Measurements from ENCODE around the gene NXT1.
"Not testable (repeated sequence)": the region's sequence is repeated elsewhere in the genome, so short reads cannot be mapped to it uniquely, and the experiment has no call there.

NXT1 gene

GRCh38 chr20:23350196-23350903, at the start of gene NXT1:
NXT1 (plus strand) TSS chr20:23350791; CDS start chr20:23354042, 3,251 bp downstream.
- H3K4me1 ChIP-seq (ENCODE audit: control insufficient read depth, insufficient read depth, low read length): peaks cover 20% of the 10 kb centered on the region
- peak within 1 kb of the TSS; percentile 98 for H3K4me3 ChIP-seq (ENCODE audit: low read depth, low read length)
- no peaks in the 10 kb centered on the region for H3K27me3 ChIP-seq (ENCODE audit: control insufficient read depth, insufficient read depth, low read length)
- H3K9ac ChIP-seq (ENCODE audit: low read depth, low read length): peak within 1 kb of the TSS; percentile 68
- H3K36me3 ChIP-seq (ENCODE audit: control insufficient read depth, insufficient read depth, low read length): peaks cover 19% of the 10 kb centered on the region
- no peaks in the 10 kb centered on the region for H3K9me3 ChIP-seq (ENCODE audit: control insufficient read depth, insufficient read depth, low read length)
- peak within 1 kb of the TSS; percentile 95 for H3K27ac ChIP-seq (ENCODE audit: low read depth, low read length)

- Histone ChIP-seq H3K4me3 (ENCODE audit: low read depth, low read length) (no peak overlapping the region), H3K27me3 (ENCODE audit: control insufficient read depth, insufficient read depth, low read length) (no peaks in the 10 kb centered on the region), H3K27ac (ENCODE audit: low read depth, low read length) (no peak overlapping the region), H3K4me1 (ENCODE audit: control insufficient read depth, insufficient read depth, low read length) (no peaks in the 10 kb centered on the region), H3K9me3 (ENCODE audit: control insufficient read depth, insufficient read depth, low read length) (no peaks in the 10 kb centered on the region), H3K9ac (ENCODE audit: low read depth, low read length) (no peak overlapping the region), H3K36me3 (ENCODE audit: control insufficient read depth, insufficient read depth, low read length) (no peaks in the 10 kb centered on the region)
These were observed 49.0 kb upstream of the NXT1 start for GRCh38 chr20:23301436-23302050.

DNA sequence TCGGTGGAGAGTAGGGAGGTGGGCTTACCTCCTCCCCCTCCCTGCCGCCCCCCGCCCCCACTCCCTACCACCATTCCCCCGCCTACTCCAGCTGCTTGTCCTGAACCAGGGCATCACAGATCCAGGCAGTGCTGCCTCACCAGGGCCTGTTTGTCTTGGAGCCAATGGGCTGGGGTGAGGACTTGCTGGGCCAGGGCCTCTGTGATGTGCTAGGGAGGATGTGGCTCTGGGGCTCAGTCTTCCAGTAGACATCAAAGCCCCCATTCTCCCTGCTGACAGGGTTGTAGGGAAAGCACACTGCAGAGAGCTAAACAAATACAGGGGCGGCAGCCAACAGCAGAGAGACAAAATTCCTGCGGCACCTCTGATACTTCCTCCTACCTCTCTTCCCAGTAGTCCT, 48.2 kb upstream of the NXT1 start:
- H3K9me3 ChIP-seq (ENCODE audit: control insufficient read depth, insufficient read depth, low read length): no peaks in the 10 kb centered on the region
- H3K27me3 ChIP-seq (ENCODE audit: control insufficient read depth, insufficient read depth, low read length): no peaks in the 10 kb centered on the region
- H3K27ac ChIP-seq (ENCODE audit: low read depth, low read length): no peak overlapping the region
- H3K4me1 ChIP-seq (ENCODE audit: control insufficient read depth, insufficient read depth, low read length): no peaks in the 10 kb centered on the region
- no peak overlapping the region for H3K9ac ChIP-seq (ENCODE audit: low read depth, low read length)
- no peak overlapping the region for H3K4me3 ChIP-seq (ENCODE audit: low read depth, low read length)
- no peaks in the 10 kb centered on the region for H3K36me3 ChIP-seq (ENCODE audit: control insufficient read depth, insufficient read depth, low read length)

DNA sequence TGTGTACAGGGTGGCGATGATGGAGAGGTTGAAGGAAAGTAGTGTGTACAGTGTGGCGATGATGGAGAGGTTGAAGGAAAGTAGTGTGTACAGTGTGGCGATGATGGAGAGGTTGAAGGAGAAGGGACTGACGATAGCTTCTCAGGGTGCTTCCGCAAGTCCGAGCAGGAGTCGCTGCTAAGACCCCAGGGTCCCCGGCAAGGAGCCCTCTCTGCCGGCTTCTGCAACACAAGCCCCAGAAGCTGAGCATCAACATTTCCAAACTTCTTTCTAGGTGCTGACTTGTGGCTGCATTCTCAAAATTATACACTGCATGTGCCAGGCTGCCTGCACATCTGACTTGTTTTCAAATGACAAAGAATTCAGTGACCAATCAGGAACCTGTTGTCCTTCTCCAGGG, 47.8 kb upstream of the NXT1 start:
- no peaks in the 10 kb centered on the region for H3K36me3 ChIP-seq (ENCODE audit: control insufficient read depth, insufficient read depth, low read length)
- H3K9ac ChIP-seq (ENCODE audit: low read depth, low read length): no peak overlapping the region
- H3K4me1 ChIP-seq (ENCODE audit: control insufficient read depth, insufficient read depth, low read length): no peaks in the 10 kb centered on the region
- no peaks in the 10 kb centered on the region for H3K9me3 ChIP-seq (ENCODE audit: control insufficient read depth, insufficient read depth, low read length)
- no peaks in the 10 kb centered on the region for H3K27me3 ChIP-seq (ENCODE audit: control insufficient read depth, insufficient read depth, low read length)
- H3K4me3 ChIP-seq (ENCODE audit: low read depth, low read length): no peak overlapping the region
- no peak overlapping the region for H3K27ac ChIP-seq (ENCODE audit: low read depth, low read length)

DNA sequence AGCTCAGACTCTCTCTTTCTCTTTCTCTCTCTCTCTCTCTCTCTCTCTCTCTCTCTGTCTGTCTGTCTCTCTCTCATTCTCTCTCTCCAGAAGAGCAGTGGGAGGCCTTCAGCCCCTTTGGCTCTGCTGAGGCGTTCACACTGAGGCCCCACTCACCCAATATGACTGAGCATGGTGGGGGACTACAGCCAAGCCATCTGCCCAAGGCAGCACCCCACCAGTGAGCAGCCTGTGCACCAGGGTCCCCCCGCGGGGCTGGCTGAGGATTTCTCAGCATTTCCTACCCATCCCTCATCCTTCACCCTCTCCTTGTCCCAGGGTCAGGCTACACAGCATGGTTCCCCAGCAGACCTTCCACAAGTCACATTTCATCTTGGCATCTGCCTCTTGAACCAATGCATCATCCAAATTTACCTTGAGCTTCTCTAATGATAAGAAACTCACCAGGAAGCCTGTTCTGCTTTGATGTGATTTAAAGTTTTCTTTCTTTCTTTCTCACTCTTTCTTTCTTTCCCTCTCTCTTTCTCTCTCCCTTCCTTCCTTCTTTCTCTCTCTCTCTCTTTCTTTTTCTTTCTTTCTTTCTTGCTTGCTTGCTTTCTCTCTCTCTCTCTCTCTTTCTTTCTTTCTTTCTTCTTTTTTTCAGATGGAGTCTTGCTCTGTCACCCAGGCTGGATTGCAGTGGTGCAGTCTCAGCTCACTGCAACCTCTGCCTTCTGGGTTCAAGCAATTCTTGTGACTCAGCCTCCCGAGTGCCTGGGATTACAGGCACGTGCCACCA, 47.1 kb upstream of the NXT1 start:
- H3K4me1 ChIP-seq (ENCODE audit: control insufficient read depth, insufficient read depth, low read length): no peaks in the 10 kb centered on the region
- no peak overlapping the region for H3K4me3 ChIP-seq (ENCODE audit: low read depth, low read length)
- H3K27me3 ChIP-seq (ENCODE audit: control insufficient read depth, insufficient read depth, low read length): no peaks in the 10 kb centered on the region
- H3K27ac ChIP-seq (ENCODE audit: low read depth, low read length): no peak overlapping the region
- no peaks in the 10 kb centered on the region for H3K9me3 ChIP-seq (ENCODE audit: control insufficient read depth, insufficient read depth, low read length)
- H3K36me3 ChIP-seq (ENCODE audit: control insufficient read depth, insufficient read depth, low read length): no peaks in the 10 kb centered on the region
- no peak overlapping the region for H3K9ac ChIP-seq (ENCODE audit: low read depth, low read length)

DNA sequence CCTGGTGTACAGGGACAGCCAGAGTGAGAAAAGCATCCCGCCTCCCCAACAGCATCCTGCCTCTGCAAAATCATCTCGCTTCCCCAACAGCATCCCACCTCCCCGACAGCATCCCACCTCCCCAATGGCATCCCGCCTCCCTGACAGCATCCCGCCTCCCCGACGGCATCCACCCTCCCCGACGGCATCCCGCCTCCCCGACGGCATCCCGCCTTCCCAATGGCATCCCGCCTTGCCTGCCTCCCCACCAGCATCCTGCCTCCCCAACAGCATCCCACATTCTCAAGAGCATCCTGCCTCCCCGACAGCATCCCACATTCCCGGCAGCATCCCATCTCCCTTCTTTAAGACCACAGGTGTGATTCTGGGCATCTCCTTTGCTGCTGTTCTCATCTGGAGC, 46.0 kb upstream of the NXT1 start:
- Histone ChIP-seq H3K9ac (ENCODE audit: low read depth, low read length) (no peak overlapping the region), H3K36me3 (ENCODE audit: control insufficient read depth, insufficient read depth, low read length) (no peaks in the 10 kb centered on the region), H3K27ac (ENCODE audit: low read depth, low read length) (no peak overlapping the region), H3K27me3 (ENCODE audit: control insufficient read depth, insufficient read depth, low read length) (no peaks in the 10 kb centered on the region), H3K9me3 (ENCODE audit: control insufficient read depth, insufficient read depth, low read length) (no peaks in the 10 kb centered on the region), H3K4me1 (ENCODE audit: control insufficient read depth, insufficient read depth, low read length) (no peaks in the 10 kb centered on the region), H3K4me3 (ENCODE audit: low read depth, low read length) (no peak overlapping the region)

DNA sequence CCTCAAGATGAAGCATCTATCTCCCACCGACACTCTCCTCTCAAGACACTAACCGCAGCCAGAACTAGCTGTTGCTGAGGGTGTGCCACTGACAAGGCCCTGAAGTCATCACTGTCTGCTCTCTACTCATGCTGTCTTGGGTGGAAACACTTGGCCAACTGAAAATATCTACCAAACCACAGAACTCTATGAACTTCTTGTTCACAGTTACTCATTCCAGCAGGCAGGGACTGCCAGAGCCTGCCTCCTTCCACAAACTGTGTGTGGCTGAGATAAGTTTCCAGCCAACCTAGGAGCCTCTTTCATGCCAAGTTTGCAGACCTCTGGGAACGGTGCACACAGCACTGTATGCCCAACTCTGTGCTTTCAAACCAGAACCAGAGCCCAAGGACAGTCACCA, 45.5 kb upstream of the NXT1 start:
- no peak overlapping the region for H3K4me3 ChIP-seq (ENCODE audit: low read depth, low read length)
- H3K9ac ChIP-seq (ENCODE audit: low read depth, low read length): no peak overlapping the region
- no peaks in the 10 kb centered on the region for H3K27me3 ChIP-seq (ENCODE audit: control insufficient read depth, insufficient read depth, low read length)

GRCh38 chr20:23307393-23307792, 43.2 kb upstream of the NXT1 start:
- H3K9ac ChIP-seq (ENCODE audit: low read depth, low read length); H3K27me3 ChIP-seq (ENCODE audit: control insufficient read depth, insufficient read depth, low read length); H3K4me3 ChIP-seq (ENCODE audit: low read depth, low read length); H3K9me3 ChIP-seq (ENCODE audit: control insufficient read depth, insufficient read depth, low read length); H3K4me1 ChIP-seq (ENCODE audit: control insufficient read depth, insufficient read depth, low read length); H3K27ac ChIP-seq (ENCODE audit: low read depth, low read length); H3K36me3 ChIP-seq (ENCODE audit: control insufficient read depth, insufficient read depth, low read length): not testable (repeated sequence)

More for the DNA sequence above, 45.5 kb upstream of the NXT1 start:
- Histone ChIP-seq H3K36me3 (ENCODE audit: control insufficient read depth, insufficient read depth, low read length) (no peaks in the 10 kb centered on the region), H3K4me1 (ENCODE audit: control insufficient read depth, insufficient read depth, low read length) (no peaks in the 10 kb centered on the region), H3K27ac (ENCODE audit: low read depth, low read length) (no peak overlapping the region), H3K9me3 (ENCODE audit: control insufficient read depth, insufficient read depth, low read length) (no peaks in the 10 kb centered on the region)

GRCh38 chr20:23308024-23308423, 42.6 kb upstream of the NXT1 start:
- H3K36me3 ChIP-seq (ENCODE audit: control insufficient read depth, insufficient read depth, low read length): no peaks in the 10 kb centered on the region

GRCh38 chr20:23308908-23309307, 41.7 kb upstream of the NXT1 start:
- Histone ChIP-seq H3K36me3 (ENCODE audit: control insufficient read depth, insufficient read depth, low read length) (no peaks in the 10 kb centered on the region), H3K4me1 (ENCODE audit: control insufficient read depth, insufficient read depth, low read length) (no peaks in the 10 kb centered on the region), H3K9me3 (ENCODE audit: control insufficient read depth, insufficient read depth, low read length) (no peaks in the 10 kb centered on the region), H3K27ac (ENCODE audit: low read depth, low read length) (no peak overlapping the region), H3K9ac (ENCODE audit: low read depth, low read length) (no peak overlapping the region), H3K27me3 (ENCODE audit: control insufficient read depth, insufficient read depth, low read length) (no peaks in the 10 kb centered on the region), H3K4me3 (ENCODE audit: low read depth, low read length) (no peak overlapping the region)

More at GRCh38 chr20:23308024-23308423, 42.6 kb upstream of the NXT1 start:
- Histone ChIP-seq H3K4me3 (ENCODE audit: low read depth, low read length) (no peak overlapping the region), H3K27me3 (ENCODE audit: control insufficient read depth, insufficient read depth, low read length) (no peaks in the 10 kb centered on the region), H3K9ac (ENCODE audit: low read depth, low read length) (no peak overlapping the region), H3K9me3 (ENCODE audit: control insufficient read depth, insufficient read depth, low read length) (no peaks in the 10 kb centered on the region), H3K27ac (ENCODE audit: low read depth, low read length) (no peak overlapping the region), H3K4me1 (ENCODE audit: control insufficient read depth, insufficient read depth, low read length) (no peaks in the 10 kb centered on the region)

DNA sequence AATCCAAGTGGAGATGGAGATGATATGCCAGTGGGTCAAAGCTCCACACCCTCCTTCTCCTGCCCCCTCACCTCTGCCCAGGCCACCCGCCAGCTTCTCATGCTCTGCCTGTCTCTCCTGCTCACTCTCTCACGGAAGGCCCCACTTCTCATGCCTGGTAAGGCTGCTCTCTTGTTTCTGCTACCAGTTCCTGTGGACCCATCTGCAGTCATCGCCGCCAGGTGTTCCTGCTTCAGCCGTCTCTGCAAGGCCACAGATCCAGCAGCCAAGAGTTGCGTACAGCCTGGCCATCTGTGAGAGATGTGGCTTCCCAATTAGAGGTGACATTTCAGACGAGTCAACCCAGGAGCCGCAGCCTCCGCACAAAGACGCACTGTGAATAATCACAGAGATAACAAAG, 40.8 kb upstream of the NXT1 start:
- H3K4me3 ChIP-seq (ENCODE audit: low read depth, low read length): no peak overlapping the region
- H3K4me1 ChIP-seq (ENCODE audit: control insufficient read depth, insufficient read depth, low read length): no peaks in the 10 kb centered on the region
- H3K27ac ChIP-seq (ENCODE audit: low read depth, low read length): no peak overlapping the region
- H3K9ac ChIP-seq (ENCODE audit: low read depth, low read length): no peak overlapping the region
- H3K36me3 ChIP-seq (ENCODE audit: control insufficient read depth, insufficient read depth, low read length): no peaks in the 10 kb centered on the region
- H3K27me3 ChIP-seq (ENCODE audit: control insufficient read depth, insufficient read depth, low read length): no peaks in the 10 kb centered on the region
- H3K9me3 ChIP-seq (ENCODE audit: control insufficient read depth, insufficient read depth, low read length): no peaks in the 10 kb centered on the region
